Astrocyte of the spinal cord (primary cell): ENCODE measurements around the gene EDN3.
"Not testable (repeated sequence)": the region's sequence is repeated elsewhere in the genome, so short reads cannot be mapped to it uniquely, and the experiment has no call there.

Source experiments
- DNase-seq: peaks from one replicate; pipeline ENCODE4 v3.0.0; 2011; ENCODE audit warnings: low read depth, low spot score
- H3K4me3 ChIP-seq: 2 replicates; pipeline ENCODE4 v1.5.1; 2011; ENCODE audit warnings: low read depth, mild to moderate bottlenecking, low read length, moderate library complexity
- CTCF ChIP-seq: IDR thresholded peaks from 2 replicates; pipeline ENCODE4 v1.5.1; 2012; ENCODE audit warnings: low read depth, mild to moderate bottlenecking, low read length, inconsistent platforms
- in situ Hi-C: cut with HindIII; loops from 2 replicates; pipeline ENCODE4 v1.10.0; 2017; ENCODE audit warnings: low sequenced_read_pairs

Gene EDN3

DNA sequence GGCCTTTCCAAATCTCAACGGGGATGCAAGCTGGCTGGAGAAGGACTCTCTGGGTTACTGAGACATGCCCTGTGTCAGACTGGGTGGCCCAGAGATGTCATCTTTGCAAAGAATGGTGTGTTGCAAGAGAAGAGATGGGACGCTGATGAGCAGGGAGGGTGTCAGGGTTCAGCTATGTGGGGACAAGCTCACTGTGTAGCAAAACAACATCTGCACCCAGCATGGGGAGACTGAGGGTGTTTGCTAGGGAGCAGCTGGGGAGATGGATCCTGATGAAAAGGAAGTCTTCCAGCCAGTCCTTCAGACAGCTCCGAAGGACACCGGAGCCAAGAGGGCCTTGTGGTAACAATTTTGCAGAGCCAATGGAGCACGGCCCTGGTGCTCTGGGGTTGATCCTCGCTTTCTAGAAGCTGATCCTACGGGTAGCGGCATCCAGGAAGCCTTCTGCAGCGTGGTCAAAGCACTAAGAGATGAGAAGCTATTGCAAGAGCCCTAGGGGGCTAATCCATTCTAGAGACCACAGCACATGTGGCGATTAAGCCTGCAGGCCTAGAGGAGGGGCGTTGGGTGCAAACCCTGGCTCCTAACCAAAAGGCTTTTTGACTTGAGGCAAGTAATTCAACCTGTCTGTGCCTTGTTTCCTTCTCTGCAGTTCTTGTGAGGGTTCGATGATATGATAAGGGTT is 39.9 kb downstream of the EDN3 start:
- in situ Hi-C loops: no loop called here
- no peak for TF ChIP-seq CTCF
- no peak for DNase-seq
- no peak overlapping the region for H3K4me3 ChIP-seq

GRCh38 chr20:59341285-59342022 is 41.0 kb downstream of the EDN3 start:
- DNase-seq, in situ Hi-C loops, H3K4me3 ChIP-seq: not testable (repeated sequence)

DNA sequence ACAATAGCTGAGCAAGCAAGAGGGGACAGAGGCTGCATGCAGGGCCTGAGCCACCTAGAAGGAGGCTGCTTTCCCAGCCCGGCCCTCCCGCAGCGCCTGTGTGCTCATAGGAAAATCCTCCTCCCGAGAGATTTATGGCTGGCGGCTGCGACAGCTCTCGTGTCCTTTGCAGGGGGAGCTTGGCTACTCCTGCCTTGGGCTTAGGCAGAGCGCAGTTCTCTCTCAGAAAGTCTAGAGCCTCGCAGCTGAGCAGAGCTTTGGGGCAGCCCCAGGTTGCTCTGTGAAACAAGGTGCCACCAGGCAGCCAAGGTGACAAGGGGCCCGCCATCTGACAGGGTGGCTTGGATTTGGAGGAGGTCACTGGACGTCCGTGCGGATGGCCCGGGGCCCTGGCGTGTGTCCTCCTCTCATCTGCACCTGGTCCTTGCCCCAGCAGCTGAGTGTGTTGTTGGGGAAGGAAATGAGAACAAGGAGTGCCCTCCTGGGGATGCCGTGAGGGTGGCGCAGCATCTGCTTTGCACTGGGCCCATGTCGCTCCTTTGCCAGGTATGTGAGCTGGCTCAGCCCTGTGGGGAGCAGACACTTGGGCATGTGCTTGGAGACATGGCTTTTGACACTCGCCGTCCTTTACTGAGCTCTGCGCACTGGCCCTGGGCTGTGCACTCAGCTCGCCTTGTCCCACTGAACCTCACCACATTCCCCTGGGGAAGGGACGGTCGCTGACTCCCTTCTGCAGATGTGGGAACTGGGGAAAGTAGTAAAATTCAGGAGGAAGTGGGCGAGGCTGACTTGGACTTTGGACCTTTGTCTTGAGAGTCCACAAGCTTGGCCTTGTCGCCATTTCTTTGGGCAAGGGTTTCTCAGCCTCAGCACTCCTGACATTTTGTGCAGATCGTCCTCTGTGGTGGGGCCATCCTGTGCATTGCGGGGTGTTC is 41.9 kb downstream of the EDN3 start:
- no peak for DNase-seq
- no peak for TF ChIP-seq CTCF
- in situ Hi-C loops: no loop called here
- H3K4me3 ChIP-seq: no peak overlapping the region

- no peak for DNase-seq
- in situ Hi-C loops: no loop called here
- no peak overlapping the region for H3K4me3 ChIP-seq
- TF ChIP-seq CTCF: no peak
These were observed 45.6 kb downstream of the EDN3 start for GRCh38 chr20:59346061-59346460.

- in situ Hi-C loops: no loop called here
- no peak for TF ChIP-seq CTCF
- DNase-seq: no peak
- no peak overlapping the region for H3K4me3 ChIP-seq
These were observed 48.9 kb downstream of the EDN3 start for GRCh38 chr20:59349277-59349676.

GRCh38 chr20:59350330-59351156 is 50.1 kb downstream of the EDN3 start:
- DNase-seq: no peak
- in situ Hi-C loops: no loop called here
- no peak for TF ChIP-seq CTCF
- no peak overlapping the region for H3K4me3 ChIP-seq
